GM21447 (cell line): ENCODE data around the gene GPC3.

Experiments used
- ATAC-seq: cut with Tn5 transposase; IDR thresholded peaks from one replicate; pipeline ENCODE4 v1.9.1; 2021; ENCODE audit not compliant: unreplicated experiment

GPC3 gene

GRCh38 chrX:133971586-133971985 lies 13.8 kb downstream of the GPC3 start:
- no peak for ATAC-seq

GRCh38 chrX:133970076-133970475 lies 15.3 kb downstream of the GPC3 start:
- ATAC-seq: no peak

GRCh38 chrX:133969191-133969590 lies 16.2 kb downstream of the GPC3 start:
- no peak for ATAC-seq

GRCh38 chrX:133968109-133968508 lies 17.3 kb downstream of the GPC3 start:
- no peak for ATAC-seq

- ATAC-seq: no peak
Measured at GRCh38 chrX:133966199-133966598, 19.2 kb downstream of the GPC3 start.

- ATAC-seq: no peak
Measured at GRCh38 chrX:133965321-133965720, 20.1 kb downstream of the GPC3 start.

- ATAC-seq: no peak
Measured at GRCh38 chrX:133961046-133961445, 24.3 kb downstream of the GPC3 start.

GRCh38 chrX:133959972-133960371 lies 25.4 kb downstream of the GPC3 start:
- no peak for ATAC-seq

GRCh38 chrX:133958997-133959688 lies 26.3 kb downstream of the GPC3 start:
- ATAC-seq: no peak

- no peak for ATAC-seq
Measured at GRCh38 chrX:133956570-133957340, 28.6 kb downstream of the GPC3 start.

GRCh38 chrX:133953785-133954355 lies 31.5 kb downstream of the GPC3 start:
- no peak for ATAC-seq

GRCh38 chrX:133953078-133953477 lies 32.3 kb downstream of the GPC3 start:
- ATAC-seq: no peak

GRCh38 chrX:133951098-133951497 lies 34.3 kb downstream of the GPC3 start:
- no peak for ATAC-seq

GRCh38 chrX:133950214-133950613 lies 35.2 kb downstream of the GPC3 start:
- no peak for ATAC-seq

GRCh38 chrX:133948895-133949294 lies 36.5 kb downstream of the GPC3 start:
- no peak for ATAC-seq

- ATAC-seq: no peak
Measured at GRCh38 chrX:133947996-133948395, 37.4 kb downstream of the GPC3 start.

- ATAC-seq: no peak
Measured at GRCh38 chrX:133947022-133947421, 38.4 kb downstream of the GPC3 start.

GRCh38 chrX:133943507-133943906 lies 41.9 kb downstream of the GPC3 start:
- no peak for ATAC-seq

GRCh38 chrX:133939655-133940302 lies 45.6 kb downstream of the GPC3 start:
- ATAC-seq: no peak

GRCh38 chrX:133938530-133938929 lies 46.9 kb downstream of the GPC3 start:
- no peak for ATAC-seq

- no peak for ATAC-seq
Measured at GRCh38 chrX:133937022-133937421, 48.4 kb downstream of the GPC3 start.

GRCh38 chrX:133935076-133935475 lies 50.3 kb downstream of the GPC3 start:
- no peak for ATAC-seq
